GM18858 (cell line): ENCODE measurements around the gene CNOT1.
"Not testable (repeated sequence)": the region's sequence is repeated elsewhere in the genome, so short reads cannot be mapped to it uniquely, and the experiment has no call there.

Experiments used
- ATAC-seq: cut with Tn5 transposase; IDR thresholded peaks from one replicate; pipeline ENCODE4 v1.9.1; 2021; ENCODE audit not compliant: unreplicated experiment

The CNOT1 gene

DNA sequence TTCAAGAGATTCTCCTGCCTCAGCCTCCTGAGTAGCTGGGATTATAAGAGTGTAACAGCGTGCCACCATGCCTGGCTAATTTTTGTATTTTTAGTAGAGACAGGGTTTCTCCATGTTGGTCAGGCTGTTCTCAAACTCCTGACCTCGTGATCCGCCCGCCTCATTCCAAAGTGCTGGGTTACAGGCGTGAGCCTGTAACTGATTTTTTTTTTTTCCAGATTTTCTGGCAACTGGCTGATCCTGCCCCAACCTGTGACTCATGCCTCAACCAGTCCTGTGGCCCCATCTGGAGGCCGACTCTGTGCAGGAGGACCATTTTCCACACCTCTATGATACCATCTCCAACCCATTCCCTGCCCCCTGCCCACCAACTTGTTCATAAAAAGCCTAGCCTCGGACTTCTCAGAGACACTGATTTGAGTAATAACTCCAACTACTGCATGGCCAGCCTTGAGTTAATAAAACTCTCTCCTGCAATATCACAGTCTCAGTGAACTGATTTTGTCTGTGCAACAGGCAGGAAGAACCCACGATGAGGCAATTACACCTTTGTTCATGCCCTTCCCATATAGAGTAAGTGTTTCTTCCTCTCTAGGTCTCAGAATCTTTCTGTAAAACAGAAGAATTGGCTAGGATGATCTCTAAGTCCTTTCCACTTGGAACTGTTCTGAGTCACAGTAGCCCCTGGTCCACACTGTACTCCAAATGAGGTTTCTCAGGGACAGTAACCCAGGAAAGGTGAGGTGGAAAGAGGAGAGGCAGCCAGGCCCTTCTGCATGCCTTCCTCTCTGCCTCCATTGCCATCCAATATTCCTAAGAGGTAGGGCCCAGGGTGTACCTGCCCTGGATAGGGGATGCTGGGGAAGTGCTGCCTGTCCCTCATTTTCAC, 8.8 kb upstream of the CNOT1 start:
- ATAC-seq, result no peak

DNA sequence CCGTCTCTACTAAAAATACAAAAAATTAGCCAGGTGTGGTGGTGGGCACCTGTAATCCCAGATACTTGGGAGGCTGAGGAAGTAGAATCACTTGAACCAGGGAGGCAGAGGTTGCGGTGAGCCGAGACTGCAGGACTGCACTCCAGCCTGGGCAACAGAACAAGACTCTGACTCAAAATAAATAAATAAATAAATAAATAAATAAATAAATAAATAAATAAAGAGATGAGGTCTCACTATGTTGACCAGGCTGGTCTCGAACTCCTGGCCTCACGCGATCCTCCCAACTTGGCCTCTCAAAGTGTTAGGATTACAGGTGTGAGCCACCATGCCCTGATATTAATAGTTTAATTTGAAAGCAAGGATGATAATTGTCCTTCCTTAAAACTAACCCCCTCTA, 7.4 kb upstream of the CNOT1 start:
- ATAC-seq, result not testable (repeated sequence)

DNA sequence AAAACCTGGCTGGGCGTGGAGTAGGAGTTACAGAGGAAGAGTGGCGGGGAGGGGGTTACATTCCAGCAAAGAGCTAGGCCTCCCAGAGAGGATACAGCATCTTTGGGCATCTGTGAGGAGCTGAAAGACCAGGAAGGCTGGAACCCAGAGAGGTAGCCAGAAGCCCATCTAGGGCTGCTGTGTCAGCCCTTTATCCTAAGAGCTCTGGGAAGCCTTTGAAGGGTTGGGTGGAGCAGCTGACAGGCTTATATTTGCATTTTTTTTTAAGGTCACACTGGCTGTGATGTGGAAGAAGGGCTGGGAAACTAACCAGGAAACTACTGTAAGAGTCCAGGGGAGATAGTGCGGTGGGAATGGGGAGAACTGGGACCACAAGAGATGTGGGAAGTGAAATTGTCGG, 6.8 kb upstream of the CNOT1 start:
- ATAC-seq, result no peak

DNA sequence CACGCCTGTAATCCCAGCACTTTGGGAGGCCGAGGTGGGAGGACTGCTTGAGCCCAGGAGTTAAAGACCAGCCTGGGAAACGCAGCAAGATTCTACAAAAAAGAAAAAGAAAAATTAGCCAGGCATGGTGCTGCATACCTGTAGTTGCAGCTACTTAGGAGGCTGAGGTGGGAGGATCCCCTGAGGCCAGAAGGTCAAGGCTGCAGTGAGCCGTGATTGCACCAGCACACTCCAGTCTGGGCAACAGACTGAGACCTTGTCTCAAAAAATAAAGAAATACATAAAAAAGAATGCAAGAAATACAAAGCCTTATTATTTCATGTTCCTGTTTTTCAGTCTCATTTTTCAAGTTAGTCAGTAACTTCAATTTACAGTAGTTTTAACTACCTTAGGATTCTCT, 5.9 kb upstream of the CNOT1 start:
- no peak for ATAC-seq

DNA sequence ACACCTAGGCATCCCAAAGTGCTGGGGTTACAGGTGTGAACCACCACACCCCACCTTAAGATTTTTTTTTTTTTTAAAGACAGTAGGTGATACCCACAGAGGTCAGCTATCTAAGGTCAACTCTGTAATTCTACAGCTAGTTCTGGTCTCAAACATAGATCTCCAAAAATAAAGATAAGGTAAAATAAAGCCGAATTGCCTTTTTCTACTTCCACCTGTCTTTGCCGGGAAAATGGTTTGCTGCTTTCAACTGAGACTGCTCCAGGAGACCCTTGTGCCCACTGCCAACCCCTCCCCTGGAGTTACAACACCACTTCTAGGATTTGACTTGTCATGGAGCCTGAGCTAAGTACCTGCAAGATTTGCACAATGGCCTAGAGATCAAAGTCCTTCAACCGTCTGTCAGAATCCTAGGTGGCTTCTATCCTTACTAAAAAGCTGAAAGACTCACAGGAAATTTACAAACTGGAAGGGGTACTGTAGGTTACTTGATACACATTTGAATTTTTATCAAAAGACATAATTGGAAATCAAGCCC, 4.7 kb upstream of the CNOT1 start:
- ATAC-seq, result no peak

DNA sequence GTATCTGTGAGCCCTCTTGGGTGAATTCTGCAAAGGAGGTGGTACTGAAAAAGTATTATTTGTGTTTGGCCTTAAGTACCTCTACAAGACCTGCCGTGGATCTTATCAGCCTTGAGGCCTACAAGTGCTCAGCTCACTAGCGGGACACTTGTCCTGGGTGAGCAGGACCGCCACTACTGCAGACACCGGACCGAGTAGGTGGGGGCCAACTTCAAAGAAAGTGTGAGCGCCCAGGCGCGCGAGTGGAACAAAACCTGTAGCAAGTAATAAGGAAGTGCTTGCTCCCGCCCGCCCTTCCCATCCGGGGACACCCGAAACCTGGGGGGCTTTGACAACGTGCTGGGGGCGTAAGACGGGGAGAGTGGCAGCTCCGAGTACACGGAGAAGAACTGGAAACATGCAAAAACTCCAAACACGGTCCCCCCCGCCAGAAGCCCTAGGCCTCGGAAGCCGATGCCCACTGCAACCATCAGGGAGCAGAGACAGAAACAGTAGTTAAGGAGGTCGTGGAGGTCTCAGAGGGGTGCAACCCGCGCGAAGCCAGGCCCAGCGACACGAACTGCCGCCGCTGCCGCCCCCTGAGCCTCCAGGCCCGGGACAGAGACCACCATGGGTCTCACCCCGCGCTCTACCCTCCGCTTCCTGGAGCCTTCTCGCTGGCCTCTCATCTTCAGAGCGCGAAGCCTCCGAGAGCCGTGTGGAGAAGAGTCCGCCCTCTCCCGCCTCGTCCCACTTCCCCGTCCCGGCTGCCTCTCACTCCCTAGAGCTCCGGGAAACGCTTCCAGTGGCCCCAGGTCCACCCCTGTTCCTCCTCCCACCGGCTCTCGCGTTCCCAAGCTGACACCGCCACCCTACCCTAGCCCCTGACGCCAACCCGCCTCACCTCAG, 537 bp downstream of the CNOT1 start:
- ATAC-seq, result no peak

DNA sequence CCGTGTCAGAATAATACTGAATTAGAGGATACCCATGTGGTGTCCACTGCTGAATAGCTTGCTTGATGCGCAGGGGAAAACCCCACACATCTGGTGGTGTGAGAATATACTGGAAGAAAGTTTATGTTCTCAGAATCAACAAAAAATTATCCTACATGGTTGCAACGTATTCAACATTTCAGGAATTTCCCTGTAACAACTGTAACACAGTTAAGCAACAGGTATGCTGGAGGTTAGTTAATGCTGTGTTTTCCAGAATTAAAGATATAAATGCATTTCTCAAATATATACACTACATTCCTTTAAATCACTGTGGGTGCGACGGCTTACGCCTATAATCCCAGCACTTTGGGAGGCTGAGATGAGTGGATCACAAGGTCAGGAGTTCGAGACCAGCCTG, 5.4 kb downstream of the CNOT1 start:
- no peak for ATAC-seq

DNA sequence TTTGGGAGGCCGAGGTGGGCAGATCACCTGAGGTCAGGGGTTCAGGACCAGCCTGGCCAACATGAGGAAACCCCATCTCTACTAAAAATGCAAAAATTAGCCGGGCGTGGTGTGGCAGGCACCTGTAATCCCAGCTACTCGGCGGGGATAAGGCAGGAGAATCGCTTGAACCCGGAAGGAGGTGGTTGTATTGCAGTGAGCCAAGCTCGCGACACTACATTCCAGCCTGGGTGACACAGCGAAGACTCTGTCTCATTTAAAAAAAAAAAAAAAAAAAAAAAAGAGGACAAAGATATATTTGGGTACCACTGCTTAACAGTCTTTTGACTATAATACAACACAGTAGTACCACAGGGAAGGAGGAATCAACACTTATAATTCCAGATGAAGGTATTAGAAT, 9.2 kb downstream of the CNOT1 start:
- ATAC-seq, result no peak

DNA sequence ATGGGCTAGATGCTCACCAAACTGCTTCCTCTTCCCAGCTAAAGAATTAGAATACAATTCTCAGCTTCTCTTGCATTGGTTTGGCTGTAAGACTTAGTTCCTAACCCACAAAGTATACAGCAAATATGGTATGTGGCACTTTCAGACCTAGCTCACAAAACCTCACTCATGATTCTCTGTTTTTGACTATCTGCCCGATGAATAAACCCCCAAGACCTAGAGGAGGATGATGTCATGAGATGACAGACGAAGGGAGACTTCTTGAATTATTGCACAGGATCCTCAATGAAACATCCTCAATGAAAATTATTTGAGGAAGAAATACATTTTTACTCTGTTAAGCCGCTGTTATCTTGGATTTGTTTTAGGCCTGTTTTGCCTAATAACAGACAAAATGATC, 14.3 kb downstream of the CNOT1 start:
- no peak for ATAC-seq

DNA sequence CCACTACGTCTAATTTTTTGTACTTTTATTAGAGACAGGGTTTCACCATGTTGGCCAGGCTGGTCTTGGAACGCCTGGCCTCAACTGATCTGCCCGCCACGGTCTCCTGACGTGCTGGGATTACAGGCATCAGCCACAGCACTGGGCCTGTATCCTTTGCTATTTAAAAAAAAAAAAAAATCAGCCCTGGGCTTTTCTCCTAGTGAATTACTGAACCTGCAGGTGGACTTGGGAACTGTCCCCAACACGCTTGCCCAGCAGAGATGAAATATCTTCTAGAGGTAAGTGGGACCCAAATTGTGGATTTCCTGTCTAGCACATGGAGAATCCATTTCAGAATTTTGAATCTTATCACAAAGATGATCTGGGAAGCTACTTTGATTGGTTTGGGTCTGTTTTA, 14.8 kb downstream of the CNOT1 start:
- no peak for ATAC-seq

DNA sequence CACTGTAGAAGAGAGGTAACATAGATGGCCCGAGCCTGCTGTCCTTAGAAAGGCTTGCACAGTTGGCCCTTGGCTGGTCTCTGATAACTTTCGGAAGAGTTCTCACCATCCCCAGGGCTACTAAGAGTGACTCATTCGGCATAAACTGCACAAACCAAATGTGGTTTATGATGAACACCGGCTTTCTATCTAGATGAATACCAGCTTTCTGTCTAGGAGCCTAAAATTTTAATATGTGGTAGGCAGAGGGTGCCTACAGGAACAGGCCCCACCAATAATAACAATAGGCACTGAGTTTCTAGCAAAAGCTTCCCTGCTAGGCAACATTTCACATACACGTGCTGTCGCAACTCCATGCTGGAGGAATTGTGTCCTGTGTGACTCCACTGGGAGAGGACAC, 15.4 kb downstream of the CNOT1 start:
- no peak for ATAC-seq

DNA sequence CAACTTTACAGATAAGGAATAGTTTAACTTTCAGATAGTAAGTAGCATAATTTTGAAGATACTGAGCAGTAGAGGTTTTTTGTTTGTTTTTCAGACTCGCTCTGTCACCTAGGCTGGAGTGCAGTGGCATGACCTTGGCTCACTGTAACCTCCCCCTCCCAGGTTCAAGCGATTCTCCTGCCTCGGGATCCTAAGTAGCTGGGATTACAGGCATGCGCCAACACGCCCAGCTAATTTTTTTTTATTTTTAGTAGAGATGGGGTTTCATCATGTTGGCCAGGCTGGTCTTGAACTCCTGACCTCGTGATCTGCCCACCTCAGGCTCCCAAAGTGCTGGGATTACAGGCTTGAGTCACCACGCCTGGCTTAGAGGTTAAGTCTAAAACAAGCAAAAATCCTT, 16.7 kb downstream of the CNOT1 start:
- ATAC-seq, result not testable (repeated sequence)

DNA sequence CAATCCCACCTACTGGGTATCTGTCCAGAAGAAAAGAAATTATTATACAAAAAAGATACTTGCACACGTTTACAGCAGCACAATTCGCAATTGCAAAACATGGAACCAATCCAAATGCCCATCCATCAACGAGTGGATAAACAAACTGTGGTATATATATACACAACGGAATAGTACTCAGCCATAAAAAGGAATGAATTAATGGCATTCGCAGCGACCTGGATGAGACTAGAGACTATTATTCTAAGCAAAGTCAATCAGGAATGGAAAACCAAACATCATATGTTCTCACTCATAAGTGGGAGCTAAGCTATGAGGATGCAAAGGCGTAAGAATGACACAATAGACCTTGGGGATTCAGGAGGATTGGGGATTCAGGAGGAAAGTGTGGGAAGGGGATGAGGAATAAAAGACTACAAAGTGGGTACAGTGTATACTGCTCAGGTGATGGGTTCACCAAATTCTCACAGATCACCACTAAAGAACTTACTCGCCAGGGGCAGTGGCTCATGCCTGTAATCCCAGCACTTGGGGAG, 21.0 kb downstream of the CNOT1 start:
- no peak for ATAC-seq

DNA sequence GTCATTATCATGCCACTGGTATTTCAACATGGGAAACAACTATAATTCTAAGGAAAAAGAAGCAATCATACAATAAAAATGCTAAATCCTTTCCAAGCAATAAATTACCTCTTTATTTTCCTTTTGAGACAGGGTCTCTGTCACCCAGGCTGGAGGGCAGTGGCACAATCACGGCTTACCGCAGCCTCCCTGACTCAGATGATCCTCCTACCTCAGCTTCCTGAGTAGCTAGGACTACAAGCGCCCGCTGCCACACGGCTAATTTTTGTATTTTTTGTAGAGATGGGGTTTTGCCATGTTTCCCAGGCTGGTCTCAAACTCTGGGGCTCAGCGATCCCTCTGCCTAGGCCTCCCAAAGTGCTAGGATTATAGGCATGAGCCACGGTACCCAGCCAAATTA, 24.1 kb downstream of the CNOT1 start:
- no peak for ATAC-seq

DNA sequence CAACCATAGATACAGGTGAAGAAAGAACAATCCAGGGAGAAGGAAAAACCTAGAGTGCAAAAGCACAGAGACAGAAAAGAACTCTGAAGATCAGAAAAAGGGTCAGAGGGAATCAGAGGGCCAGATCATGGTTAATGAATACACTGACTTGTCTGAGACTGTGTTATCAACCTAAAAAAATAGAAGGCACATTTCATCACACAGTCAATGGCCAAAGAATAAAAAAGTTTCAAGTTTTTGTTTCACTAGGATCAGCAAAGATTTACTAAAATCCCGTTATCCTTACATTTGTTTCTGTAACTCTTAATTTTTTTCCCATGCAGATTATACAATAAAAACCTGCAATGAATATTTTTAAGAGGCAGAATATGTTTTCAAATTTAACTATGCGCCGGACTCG, 38.5 kb downstream of the CNOT1 start:
- no peak for ATAC-seq

DNA sequence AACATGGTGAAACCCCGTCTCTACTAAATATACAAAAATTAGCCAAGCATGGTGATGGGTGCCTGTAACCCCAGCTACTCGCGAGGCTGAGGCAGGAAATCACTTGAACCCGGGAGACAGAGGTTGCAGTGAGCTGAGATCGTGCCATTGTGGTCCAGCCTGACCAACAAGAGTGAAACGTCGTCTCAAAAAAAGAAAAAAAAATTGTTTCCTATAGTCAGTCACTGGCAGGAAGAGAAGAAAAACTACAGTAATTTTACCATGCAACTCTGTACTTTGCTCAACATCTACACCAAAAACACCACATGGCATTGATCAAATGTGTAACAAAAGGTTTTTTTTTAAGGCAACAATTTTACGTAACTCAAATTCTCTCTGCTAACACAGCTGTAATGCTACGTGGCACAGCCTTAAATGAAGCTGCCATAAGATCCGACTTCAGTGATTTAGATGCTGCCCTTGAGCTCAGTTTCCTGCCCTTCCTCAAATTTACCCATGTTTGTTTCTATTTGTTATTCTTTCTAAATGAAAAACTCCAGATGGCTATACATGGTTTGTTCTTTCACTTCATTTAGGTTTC, 40.2 kb downstream of the CNOT1 start:
- no peak for ATAC-seq

DNA sequence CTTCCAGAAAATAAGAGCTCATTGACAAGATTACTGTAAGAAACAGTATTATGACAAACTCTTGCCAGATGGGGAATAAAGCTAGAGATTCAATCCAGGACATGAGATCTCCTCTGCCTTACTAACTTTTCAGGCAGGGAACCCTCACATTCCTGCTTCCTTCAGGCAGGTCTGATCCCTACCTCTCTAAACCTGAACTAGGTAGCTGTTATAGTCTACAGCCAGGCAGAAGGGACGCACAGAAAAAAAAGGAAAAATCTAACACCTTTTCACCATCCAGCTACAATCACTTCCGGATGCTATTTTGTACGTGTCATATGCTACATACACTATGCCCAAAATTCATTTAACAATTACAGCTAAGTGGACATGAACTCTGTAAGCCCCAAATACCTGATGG, 41.2 kb downstream of the CNOT1 start:
- ATAC-seq, result no peak

DNA sequence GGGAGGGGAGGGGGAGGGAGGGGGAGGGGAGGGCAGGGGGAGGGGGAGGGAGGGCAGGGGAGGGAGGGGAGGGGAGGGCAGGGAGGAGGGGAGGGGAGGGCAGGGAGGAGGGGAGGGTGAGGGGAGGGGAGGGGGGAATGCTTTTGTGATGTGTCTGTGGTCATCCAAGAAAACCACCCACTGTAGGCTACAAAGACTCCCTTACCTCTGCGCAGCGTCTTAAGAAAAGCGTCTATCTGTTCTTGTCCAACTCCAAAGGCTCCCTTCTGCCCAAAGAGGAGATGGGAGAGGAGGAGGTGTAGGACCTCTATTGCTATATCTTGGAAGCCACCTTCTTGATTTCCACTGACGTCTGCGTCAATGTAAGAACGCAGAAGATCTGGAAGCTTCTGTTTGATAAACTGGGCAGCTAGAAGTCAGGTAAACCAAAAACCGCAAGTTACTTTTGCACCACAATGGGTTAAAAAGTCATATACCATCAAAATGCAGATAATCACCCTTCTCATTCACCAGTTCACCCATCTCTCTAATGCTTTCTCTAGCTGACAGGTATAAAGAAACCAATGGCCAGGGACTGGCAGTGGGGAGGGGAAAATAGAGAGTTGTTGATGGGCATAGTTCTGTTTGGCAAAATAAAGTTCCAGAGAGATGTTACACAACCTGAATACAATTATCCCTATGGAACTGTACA, 43.1 kb downstream of the CNOT1 start:
- no peak for ATAC-seq

DNA sequence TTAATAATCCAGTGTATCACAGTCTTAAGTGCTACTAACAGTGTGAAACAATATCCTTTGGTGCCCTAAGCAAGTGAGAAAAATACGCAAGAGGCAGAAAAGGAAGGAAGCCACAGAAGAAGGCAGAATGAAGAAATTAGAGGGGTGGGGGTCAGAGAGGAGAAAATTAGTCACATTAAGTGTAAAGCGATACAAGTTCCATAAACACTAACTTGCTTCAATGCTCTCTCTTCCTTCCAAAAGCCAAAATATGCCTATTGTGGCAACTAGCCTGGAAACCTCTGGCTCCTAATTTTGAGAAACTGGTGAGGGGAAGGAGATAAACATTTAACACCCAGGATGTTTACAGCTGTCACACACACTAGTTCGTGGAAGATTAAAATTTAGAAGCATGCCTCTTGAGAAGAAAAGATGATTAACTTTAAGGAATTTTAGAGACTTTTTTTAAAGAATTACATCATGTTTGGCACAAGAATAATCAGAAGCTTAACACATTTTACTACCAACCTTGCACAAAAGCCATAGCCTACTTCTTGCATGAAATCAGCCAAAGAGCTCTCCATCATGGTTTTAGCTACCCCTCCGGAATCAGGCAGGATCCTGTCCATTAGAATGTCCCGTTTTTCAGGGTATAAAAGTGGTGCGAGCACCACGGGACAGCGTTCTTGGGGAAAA, 44.7 kb downstream of the CNOT1 start:
- ATAC-seq, result no peak
